Superior temporal gyrus (tissue), 1 donor: ENCODE results near the gene PDE6C.

Source experiments
- DNase-seq: peaks from one replicate; pipeline ENCODE4 v3.0.0-alpha.2; 2016; ENCODE audit errors: extremely low spot score

Gene PDE6C

DNA sequence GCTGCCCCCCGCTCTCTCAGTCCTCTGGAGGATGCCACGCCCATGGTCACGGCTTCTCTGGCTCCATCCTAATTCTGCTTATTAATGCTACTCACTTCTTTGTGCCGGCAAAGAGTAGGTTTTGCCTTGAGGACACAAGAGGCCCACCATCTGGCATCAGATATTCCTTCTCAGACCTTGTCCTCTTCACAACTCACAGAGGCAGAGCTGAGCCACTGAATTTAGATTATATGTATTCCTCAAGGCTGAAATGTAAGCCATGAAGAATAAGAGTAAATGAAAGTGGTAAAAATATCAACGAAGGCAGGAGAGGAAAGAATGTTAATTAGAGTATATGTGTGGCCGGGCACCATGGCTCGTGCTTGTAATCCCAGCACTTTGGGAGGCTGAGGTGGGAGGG lies 17.8 kb upstream of the PDE6C start:
- no peak for DNase-seq

DNA sequence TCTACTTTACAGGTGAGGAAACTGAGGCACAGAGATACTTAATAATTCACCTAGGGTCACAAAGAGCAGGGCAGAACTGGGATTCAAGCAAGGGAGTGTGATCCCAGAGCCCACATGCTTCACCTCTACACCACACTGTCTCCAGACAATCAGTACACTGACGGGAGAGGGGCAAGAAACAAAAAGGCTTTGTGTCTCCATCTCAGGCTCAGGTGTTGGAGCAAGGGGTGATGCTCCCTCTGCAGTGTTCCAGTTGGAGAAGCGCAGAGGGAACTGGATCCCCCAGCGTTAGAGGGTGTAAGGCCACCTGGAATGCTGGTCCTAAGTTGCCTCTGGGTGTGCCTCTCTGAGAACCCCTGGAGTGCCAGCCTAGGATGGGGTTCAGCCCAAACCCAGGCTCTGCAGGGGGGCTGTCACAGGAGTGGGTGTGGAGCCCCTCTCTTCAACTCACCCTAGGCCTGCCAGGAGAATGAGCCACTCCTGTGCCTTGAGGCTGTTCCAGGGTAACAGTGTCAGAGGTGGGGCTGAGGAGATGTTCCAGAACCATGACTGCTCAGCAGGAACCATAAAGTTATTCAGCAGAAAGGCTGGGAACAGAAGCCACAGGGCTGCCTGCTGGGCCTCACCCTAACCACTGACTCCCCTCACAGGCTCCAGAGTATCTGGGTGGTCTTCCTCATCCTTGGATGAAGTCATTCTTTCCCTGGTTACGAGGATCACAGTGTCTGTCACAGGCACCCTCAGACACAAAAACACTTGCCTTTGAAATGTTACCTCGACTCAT lies 16.8 kb upstream of the PDE6C start:
- no peak for DNase-seq

GRCh38 chr10:93596539-93596938 lies 15.8 kb upstream of the PDE6C start:
- DNase-seq = no peak

DNA sequence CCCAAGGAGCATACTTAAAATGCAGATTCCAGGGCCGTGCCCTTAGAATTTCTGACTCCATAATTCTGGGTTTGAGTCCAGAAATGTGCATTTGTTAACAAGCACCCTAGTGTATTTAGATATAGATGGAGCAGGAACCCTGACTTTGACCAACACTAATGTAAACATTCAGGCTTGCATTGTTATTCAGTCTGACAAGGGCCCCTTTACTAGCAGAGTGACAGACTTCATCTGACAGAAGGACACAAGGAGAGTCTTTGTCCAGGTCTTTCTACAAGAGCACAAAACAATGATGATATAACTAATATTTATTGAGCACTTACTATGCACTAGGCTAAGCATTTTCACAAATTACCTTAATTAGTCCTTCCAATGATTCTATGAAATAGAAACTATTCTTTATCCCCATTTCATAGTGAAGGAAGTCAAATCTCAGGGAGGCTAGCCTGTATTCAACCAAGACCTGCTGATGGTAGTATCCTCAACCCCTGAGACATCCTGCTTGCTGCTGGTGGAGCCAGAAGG lies 15.2 kb upstream of the PDE6C start:
- no peak for DNase-seq

DNA sequence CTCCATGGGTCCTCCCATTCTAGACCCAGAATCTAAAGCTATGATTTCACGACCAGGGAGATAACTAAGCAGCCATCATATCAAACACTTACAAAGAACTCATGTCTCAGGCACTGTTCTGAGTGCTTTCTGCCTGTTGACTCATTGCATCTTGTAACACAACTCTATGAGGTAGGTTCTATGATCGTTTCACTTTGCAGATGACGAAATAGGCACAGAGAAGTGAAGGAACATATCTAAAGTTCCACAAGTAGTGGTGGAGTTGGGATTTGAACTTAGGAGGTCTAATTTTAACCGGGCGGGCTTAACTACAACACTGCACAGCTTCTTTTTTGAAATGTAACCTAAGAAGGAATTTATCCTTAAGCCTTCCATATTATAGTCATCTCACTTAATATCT lies 14.2 kb upstream of the PDE6C start:
- DNase-seq = no peak

DNA sequence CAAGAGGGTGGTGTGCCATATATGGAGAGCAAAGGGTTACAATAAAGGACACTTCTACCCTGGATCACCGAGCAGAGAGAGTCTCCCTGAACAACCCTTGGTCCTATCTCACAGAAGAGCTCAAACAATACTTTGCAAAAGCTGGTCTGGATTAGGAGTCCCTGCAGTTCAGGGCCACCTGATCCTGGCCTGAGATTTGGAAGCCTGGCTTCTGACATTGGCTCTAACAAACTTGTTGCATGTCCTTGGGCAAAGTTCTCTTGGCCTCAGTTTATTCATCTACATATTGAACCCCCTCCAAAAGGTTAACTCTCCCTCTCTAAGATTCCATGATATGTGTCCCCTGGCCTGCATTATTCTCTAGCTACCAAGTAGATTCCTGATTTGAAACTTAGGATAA lies 13.0 kb upstream of the PDE6C start:
- no peak for DNase-seq

- DNase-seq = no peak
Measured at GRCh38 chr10:93599778-93600177, 12.6 kb upstream of the PDE6C start.

DNA sequence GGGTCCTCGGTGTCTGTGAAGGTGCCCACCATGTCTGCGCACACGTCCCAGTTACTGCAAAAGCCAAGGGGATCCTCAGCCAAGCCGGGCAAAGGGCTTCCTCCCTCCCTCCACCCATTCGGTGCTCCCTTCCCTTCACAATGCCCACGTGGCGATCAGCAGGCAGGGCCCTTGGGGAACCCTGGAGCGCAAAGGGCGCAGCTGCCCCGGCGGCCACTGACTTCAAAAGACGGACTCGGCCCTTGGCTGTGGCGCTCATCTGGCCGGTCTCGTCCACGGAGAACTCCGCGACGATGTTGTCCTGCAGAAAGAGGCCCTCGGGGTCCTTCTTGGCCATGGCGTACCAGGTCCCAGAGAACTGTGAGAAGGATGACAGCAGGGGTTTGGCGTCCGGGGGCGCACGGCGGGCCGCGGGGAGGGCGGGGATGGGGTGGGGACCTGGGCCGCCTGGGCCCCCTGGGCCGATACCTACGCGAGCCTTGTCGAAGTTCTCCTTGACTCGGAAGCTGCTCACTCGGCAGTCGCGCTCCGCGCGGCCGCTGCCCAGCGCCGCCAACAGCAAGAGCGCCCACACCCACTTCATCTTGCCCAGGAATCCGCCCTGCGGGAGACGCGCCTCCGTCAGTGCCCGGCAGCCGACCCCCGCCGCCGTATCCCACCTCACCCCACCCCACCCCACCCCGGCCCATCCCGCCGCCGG lies 11.7 kb upstream of the PDE6C start:
- DNase-seq = no peak

GRCh38 chr10:93601146-93601773 lies 11.1 kb upstream of the PDE6C start, which contains the start of gene RBP4:
TSS of gene RBP4 (minus strand) at chr10:93601235. CDS start at chr10:93601028, 207 bp downstream.
- no peak for DNase-seq

GRCh38 chr10:93601774-93602162 lies 10.6 kb upstream of the PDE6C start:
- DNase-seq = no peak

GRCh38 chr10:93603023-93603422 lies 9.3 kb upstream of the PDE6C start:
- DNase-seq = no peak

- DNase-seq = no peak
Measured at GRCh38 chr10:93604146-93604545, 8.2 kb upstream of the PDE6C start.

DNA sequence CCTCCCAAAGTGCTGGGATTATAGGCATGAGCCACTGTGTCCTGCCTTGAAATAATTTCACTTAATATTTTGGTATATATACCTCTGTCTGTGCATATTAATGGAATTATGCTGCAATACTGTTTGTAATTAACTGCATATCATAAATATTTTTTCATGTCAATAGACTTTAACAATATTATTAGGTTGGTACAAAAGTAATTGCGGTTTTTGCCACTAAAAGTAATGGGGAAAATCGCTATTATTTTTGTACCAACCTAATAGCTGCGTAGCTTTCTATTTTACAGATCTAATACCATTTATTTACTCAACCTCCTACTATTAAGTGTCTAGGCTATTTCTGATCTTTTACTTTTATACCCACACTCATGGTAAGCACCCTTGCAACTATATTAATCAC lies 3.9 kb upstream of the PDE6C start:
- no peak for DNase-seq

GRCh38 chr10:93613126-93613525 lies 789 bp downstream of the PDE6C start:
- no peak for DNase-seq

DNA sequence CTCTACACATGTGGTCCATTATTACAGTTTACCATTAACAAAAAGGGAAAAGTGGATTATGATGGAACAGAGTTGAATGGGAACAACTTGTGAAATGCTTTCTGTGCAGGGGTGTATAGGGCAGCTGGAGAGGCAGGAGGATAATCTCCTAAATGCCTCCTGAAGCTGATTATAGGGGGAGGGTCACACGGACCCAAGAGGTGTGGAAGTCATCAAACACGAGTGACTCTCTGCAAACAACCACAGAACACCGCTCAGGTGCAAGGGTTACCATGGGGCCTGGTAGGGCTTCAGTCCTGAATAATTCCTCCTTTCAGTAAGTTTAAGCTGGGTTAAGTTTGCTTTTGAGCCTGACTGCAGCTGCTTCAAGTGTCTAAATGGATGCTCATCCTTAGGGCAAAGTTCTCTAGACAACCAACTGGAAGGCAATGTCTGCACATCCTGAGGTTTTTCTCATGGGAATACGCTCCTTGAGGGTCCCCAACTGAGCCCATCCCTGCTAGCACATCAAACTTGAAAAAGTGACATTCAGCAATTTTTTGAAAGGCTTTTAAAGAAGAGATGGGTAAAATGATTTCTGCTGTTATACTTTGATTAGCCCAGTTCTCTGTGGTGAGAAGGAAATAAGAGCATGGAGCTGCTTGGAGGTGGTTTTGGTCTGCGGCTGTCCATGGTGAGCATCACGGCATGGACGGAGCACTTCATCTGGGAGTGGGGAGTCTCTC lies 1.9 kb downstream of the PDE6C start:
- DNase-seq = no peak

DNA sequence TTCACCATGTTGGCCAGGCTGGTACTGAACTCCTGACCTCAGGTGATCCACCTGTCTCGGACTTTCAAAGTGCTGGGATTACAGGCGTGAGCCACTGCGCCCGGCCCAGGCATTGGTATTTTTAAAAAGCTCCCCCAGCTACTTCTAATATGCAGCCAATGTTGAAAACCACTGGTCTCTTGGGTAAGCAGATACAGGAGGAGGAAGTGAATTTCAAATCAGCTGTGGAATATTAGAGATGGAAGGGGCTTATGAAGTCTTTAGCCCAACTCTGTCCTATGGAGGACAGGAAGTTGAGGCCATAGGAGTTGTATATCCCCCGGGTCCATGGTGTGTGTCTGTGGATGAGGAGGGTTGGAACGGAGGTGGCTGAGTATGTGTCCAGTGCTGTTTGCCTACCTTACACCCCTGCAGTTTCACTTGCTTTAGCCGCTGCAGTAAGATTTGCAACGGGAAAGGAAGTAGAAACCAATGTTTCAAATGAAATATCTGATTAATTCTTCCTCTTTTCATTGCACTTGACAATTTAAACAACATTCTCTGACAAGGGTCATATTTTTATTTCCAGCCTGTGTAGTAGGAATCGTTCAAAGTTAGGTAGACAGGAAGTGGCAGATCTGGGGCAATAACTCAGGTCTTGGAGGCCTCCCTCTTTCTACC lies 3.4 kb downstream of the PDE6C start:
- no peak for DNase-seq

GRCh38 chr10:93620925-93621324 lies 8.6 kb downstream of the PDE6C start:
- DNase-seq = no peak

GRCh38 chr10:93622942-93623341 lies 10.6 kb downstream of the PDE6C start:
- no peak for DNase-seq

- no peak for DNase-seq
Measured at GRCh38 chr10:93628858-93629257, 16.5 kb downstream of the PDE6C start.

GRCh38 chr10:93629647-93630305 lies 17.4 kb downstream of the PDE6C start:
- no peak for DNase-seq
